Fibroblast of skin of scalp (primary cell): ENCODE data around the gene PFDN1.

Experiments used
- DNase-seq: peaks from one replicate; pipeline ENCODE4 v3.0.0-alpha.2; 2013

PFDN1 gene

GRCh38 chr5:140328036-140328764, 25.3 kb upstream of the PFDN1 start:
- no peak for DNase-seq

GRCh38 chr5:140327589-140327988, 24.7 kb upstream of the PFDN1 start:
- DNase-seq, result peak; percentile 83

- no peak for DNase-seq
Measured at GRCh38 chr5:140325486-140325885, 22.6 kb upstream of the PFDN1 start.

GRCh38 chr5:140324617-140325241, 21.8 kb upstream of the PFDN1 start:
- DNase-seq, result peak; percentile 72

- DNase-seq, result peak; percentile 26
Measured at GRCh38 chr5:140324041-140324600, 21.2 kb upstream of the PFDN1 start.

GRCh38 chr5:140322751-140323731, 20.1 kb upstream of the PFDN1 start:
- DNase-seq, result peak; percentile 98

GRCh38 chr5:140321796-140322195, 18.9 kb upstream of the PFDN1 start:
- DNase-seq, result no peak

- no peak for DNase-seq
Measured at GRCh38 chr5:140319833-140320232, 16.9 kb upstream of the PFDN1 start.

- DNase-seq, result no peak
Measured at GRCh38 chr5:140318792-140319191, 15.9 kb upstream of the PFDN1 start.

- DNase-seq, result peak; percentile 60
Measured at GRCh38 chr5:140317859-140318258, 15.0 kb upstream of the PFDN1 start.

GRCh38 chr5:140312791-140313189, 9.9 kb upstream of the PFDN1 start:
- DNase-seq, result no peak

- DNase-seq, result peak; percentile 79
Measured at GRCh38 chr5:140312067-140312790, 9.3 kb upstream of the PFDN1 start.

- peak; percentile 83 for DNase-seq
Measured at GRCh38 chr5:140311011-140311467, 8.1 kb upstream of the PFDN1 start.

- DNase-seq, result no peak
Measured at GRCh38 chr5:140310434-140310833, 7.5 kb upstream of the PFDN1 start.

GRCh38 chr5:140309706-140310249, 6.9 kb upstream of the PFDN1 start:
- no peak for DNase-seq

GRCh38 chr5:140305471-140305870, 2.6 kb upstream of the PFDN1 start:
- DNase-seq, result no peak

- no peak for DNase-seq
Measured at GRCh38 chr5:140303966-140304365, 1.1 kb upstream of the PFDN1 start.

- no peak for DNase-seq
Measured at GRCh38 chr5:140301136-140301535, 1.8 kb downstream of the PFDN1 start.

GRCh38 chr5:140299056-140299455, 3.8 kb downstream of the PFDN1 start:
- no peak for DNase-seq

- peak; percentile 90 for DNase-seq
Measured at GRCh38 chr5:140298183-140298601, 4.7 kb downstream of the PFDN1 start.

GRCh38 chr5:140297283-140297682, 5.6 kb downstream of the PFDN1 start:
- no peak for DNase-seq

- DNase-seq, result no peak
Measured at GRCh38 chr5:140296289-140296688, 6.6 kb downstream of the PFDN1 start.
